Gastroesophageal sphincter (tissue), 3 donors: ENCODE data around the gene ZNF837.

Source experiments
- EP300 ChIP-seq: sonication (generic); formaldehyde crosslinking; IDR thresholded peaks from one replicate; pipeline ENCODE4 v1.6.1; 2017; ENCODE audit warnings: antibody characterized with exemption, mild to moderate bottlenecking
- POLR2A ChIP-seq, 2 donors: fragments of 450-650 bp; IDR thresholded peaks; one replicate each; pipeline ENCODE4 v1.6.1; 2017; ENCODE audit warnings: antibody characterized with exemption in 2 of 2, mild to moderate bottlenecking in 2 of 2, moderate library complexity in 1 of 2
- POLR2AphosphoS5 ChIP-seq: sonication (generic); formaldehyde crosslinking; IDR thresholded peaks from one replicate; pipeline ENCODE4 v1.6.1; 2017; ENCODE audit warnings: antibody characterized with exemption
- TF ChIP-seq, protein P1 (sequence below), 4 experiments: fragments of 200-600 bp in 2 of 4; fragments of 450-650 bp in 2 of 4; sonication (generic) in 1 of 4; IDR thresholded peaks; one replicate each; pipeline ENCODE4 v1.5.1; 2017 to 2019; ENCODE audit warnings: antibody characterized with exemption in 4 of 4, mild to moderate bottlenecking in 2 of 4, moderate library complexity in 2 of 4

DNA sequence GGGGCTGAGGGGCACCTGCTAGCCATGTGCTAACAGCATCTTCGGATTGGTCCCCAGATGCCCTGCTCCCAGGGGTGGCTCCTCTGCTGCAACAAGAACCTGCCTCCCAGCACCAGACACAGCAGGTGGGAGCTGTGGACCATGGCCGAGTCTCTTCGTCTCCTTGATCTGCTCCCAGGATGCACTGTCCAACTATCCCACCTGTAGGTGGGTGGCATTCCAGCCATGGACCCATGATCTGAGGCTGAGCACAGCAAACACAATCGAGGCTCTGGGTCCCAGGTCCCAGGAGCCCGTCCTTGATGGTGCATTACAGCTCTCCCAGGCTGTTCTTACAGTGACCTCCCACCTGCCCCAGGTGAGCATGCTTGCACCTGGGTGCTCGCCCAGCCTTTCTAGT, 1.6 kb downstream of the ZNF837 start:
- TF ChIP-seq, protein P1, sequence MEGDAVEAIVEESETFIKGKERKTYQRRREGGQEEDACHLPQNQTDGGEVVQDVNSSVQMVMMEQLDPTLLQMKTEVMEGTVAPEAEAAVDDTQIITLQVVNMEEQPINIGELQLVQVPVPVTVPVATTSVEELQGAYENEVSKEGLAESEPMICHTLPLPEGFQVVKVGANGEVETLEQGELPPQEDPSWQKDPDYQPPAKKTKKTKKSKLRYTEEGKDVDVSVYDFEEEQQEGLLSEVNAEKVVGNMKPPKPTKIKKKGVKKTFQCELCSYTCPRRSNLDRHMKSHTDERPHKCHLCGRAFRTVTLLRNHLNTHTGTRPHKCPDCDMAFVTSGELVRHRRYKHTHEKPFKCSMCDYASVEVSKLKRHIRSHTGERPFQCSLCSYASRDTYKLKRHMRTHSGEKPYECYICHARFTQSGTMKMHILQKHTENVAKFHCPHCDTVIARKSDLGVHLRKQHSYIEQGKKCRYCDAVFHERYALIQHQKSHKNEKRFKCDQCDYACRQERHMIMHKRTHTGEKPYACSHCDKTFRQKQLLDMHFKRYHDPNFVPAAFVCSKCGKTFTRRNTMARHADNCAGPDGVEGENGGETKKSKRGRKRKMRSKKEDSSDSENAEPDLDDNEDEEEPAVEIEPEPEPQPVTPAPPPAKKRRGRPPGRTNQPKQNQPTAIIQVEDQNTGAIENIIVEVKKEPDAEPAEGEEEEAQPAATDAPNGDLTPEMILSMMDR (IDR thresholded peaks at IDR 0.05): no peak
- TF ChIP-seq POLR2A (IDR thresholded peaks at IDR 0.05) (no peak), POLR2AphosphoS5 (no peak), EP300 (no peak)
